ENCODE measurements around the gene DNAJB1.

The DNAJB1 gene

GRCh38 chr19:14517446-14517839 is 754 bp downstream of the DNAJB1 start:
- no peak for TF ChIP-seq CTCF (IDR thresholded peaks at IDR 0.05; ENCODE audit: control insufficient read depth, extremely low read depth, insufficient read depth)
- no peak for DNase-seq (ENCODE audit: low read depth)
- H3K4me3 ChIP-seq (ENCODE audit: low read depth, low read length), result peak overlapping the region; percentile 89

- DNase-seq (ENCODE audit: low read depth), result no peak
- TF ChIP-seq CTCF (IDR thresholded peaks at IDR 0.05; ENCODE audit: control insufficient read depth, extremely low read depth, insufficient read depth), result no peak
These were observed 1.3 kb downstream of the DNAJB1 start for GRCh38 chr19:14516746-14517438.

GRCh38 chr19:14516048-14516534 is 2.1 kb downstream of the DNAJB1 start:
- DNase-seq (ENCODE audit: low read depth), result no peak
- TF ChIP-seq CTCF (IDR thresholded peaks at IDR 0.05; ENCODE audit: control insufficient read depth, extremely low read depth, insufficient read depth), result no peak
- H3K4me3 ChIP-seq (ENCODE audit: low read depth, low read length), result peak overlapping the region; percentile 89

More at GRCh38 chr19:14516746-14517438, 1.3 kb downstream of the DNAJB1 start:
- H3K4me3 ChIP-seq (ENCODE audit: low read depth, low read length), result peak overlapping the region; percentile 89

GRCh38 chr19:14515501-14516047 is 2.6 kb downstream of the DNAJB1 start:
- no peak overlapping the region for H3K4me3 ChIP-seq (ENCODE audit: low read depth, low read length)
- DNase-seq (ENCODE audit: low read depth), result no peak
- no peak for TF ChIP-seq CTCF (IDR thresholded peaks at IDR 0.05; ENCODE audit: control insufficient read depth, extremely low read depth, insufficient read depth)

GRCh38 chr19:14514215-14514863 is 3.9 kb downstream of the DNAJB1 start:
- no peak overlapping the region for H3K4me3 ChIP-seq (ENCODE audit: low read depth, low read length)
- DNase-seq (ENCODE audit: low read depth), result no peak
- TF ChIP-seq CTCF (IDR thresholded peaks at IDR 0.05; ENCODE audit: control insufficient read depth, extremely low read depth, insufficient read depth), result no peak

- DNase-seq (ENCODE audit: low read depth), result no peak
- no peak overlapping the region for H3K4me3 ChIP-seq (ENCODE audit: low read depth, low read length)
- TF ChIP-seq CTCF (IDR thresholded peaks at IDR 0.05; ENCODE audit: control insufficient read depth, extremely low read depth, insufficient read depth), result no peak
These were observed 5.7 kb downstream of the DNAJB1 start for GRCh38 chr19:14512406-14512961.
